Transverse colon (tissue), 4 donors: ENCODE results near the gene SART1.

Source experiments
- EP300 ChIP-seq: sonication (generic); formaldehyde crosslinking; IDR thresholded peaks from one replicate; pipeline ENCODE4 v1.6.1; 2017; ENCODE audit warnings: antibody characterized with exemption, low read depth
- POLR2A ChIP-seq: fragments of 450-650 bp; IDR thresholded peaks from one replicate; pipeline ENCODE4 v1.6.1; 2016; ENCODE audit warnings: antibody characterized with exemption, mild to moderate bottlenecking, moderate library complexity
- POLR2AphosphoS5 ChIP-seq, 3 donors: sonication (generic); formaldehyde crosslinking; IDR thresholded peaks; one replicate each; pipeline ENCODE4 v1.6.1; 2016; ENCODE audit warnings: antibody characterized with exemption in 3 of 3
- TF ChIP-seq, protein P1 (sequence below), 5 experiments: fragments of 200-600 bp in 3 of 5; fragments of 450-650 bp in 2 of 5; sonication (generic) in 3 of 5; IDR thresholded peaks; 1 replicate in 2 of 5; 2 replicates in 3 of 5; pipeline ENCODE4 v1.5.1; 2016 to 2017; ENCODE audit warnings: antibody characterized with exemption in 5 of 5, inconsistent platforms in 3 of 5, mild to moderate bottlenecking in 2 of 5, moderate library complexity in 1 of 5

DNA sequence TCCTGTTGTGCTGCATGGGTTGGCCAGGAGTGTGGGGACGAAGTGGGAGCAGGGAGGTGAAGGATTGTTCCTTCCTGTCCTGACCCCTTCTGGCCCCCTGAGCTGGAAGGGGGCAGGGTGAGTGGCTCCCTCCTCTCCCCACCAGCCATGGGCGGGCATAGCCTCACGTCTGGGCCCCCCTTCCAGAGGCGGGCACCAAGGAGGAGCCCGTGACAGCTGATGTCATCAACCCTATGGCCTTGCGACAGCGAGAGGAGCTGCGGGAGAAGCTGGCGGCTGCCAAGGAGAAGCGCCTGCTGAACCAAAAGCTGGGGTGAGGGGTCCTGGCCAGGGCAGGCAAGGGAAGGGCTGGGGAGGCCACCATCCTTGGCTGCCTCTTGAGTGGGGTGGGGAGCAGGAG, 3.4 kb downstream of the SART1 start:
- TF ChIP-seq POLR2AphosphoS5 (IDR thresholded peaks at IDR 0.05): no peak
- TF ChIP-seq, protein P1, sequence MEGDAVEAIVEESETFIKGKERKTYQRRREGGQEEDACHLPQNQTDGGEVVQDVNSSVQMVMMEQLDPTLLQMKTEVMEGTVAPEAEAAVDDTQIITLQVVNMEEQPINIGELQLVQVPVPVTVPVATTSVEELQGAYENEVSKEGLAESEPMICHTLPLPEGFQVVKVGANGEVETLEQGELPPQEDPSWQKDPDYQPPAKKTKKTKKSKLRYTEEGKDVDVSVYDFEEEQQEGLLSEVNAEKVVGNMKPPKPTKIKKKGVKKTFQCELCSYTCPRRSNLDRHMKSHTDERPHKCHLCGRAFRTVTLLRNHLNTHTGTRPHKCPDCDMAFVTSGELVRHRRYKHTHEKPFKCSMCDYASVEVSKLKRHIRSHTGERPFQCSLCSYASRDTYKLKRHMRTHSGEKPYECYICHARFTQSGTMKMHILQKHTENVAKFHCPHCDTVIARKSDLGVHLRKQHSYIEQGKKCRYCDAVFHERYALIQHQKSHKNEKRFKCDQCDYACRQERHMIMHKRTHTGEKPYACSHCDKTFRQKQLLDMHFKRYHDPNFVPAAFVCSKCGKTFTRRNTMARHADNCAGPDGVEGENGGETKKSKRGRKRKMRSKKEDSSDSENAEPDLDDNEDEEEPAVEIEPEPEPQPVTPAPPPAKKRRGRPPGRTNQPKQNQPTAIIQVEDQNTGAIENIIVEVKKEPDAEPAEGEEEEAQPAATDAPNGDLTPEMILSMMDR (IDR thresholded peaks at IDR 0.05): no peak
- no peak for TF ChIP-seq POLR2A
- no peak for TF ChIP-seq EP300
